GM19239 (cell line): ENCODE measurements around the gene NFIB.
A peak's percentile ranks its signal among the peaks of the same experiment; 100 is the strongest.

Source experiments
- DNase-seq: peaks from one replicate; pipeline ENCODE4 v3.0.0; 2011; ENCODE audit warnings: low spot score; ENCODE audit not compliant: insufficient read length
- FAIRE-seq: peaks from 2 replicates; lab custom pipeline; 2011; peaks lifted over from hg19 to GRCh38; lab: Jason Lieb, UNC

The NFIB gene

DNA sequence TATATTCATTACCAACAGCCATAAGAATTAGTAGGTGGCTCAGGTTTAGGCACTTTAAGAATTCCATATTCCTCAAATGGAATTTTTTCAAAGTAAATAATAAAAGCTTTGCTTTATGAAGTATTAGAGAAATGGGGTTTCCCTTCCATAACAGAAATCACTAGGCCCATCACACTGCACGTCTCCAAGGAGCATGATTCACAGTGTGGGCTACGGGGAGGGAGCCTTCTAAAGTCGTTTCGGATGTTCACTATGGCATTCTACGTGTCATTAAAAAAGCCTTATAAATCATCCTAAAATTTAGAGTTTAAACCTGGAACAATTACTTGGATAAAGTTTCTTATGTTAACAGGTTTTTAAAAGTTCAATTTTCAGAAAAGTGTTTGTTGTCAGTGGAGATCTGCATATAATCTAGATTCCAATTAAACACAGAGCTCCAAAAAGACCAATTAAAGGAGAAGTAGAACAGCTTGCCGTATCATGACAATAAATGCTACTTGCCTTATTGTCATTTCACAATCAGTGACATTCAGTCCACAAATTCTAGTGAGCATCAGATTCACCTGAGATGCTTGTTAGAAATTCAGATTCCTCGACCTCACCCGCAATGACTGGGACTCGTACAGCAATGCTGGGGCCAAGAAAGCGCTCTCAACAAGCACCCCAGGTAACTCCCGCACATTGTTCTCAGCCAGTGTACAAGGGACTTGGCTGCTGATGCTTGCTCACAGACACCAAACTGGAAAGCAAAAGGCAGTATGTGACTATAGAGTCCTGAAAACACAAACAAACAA, 115.7 kb downstream of the NFIB start:
- DNase-seq (no peak), FAIRE-seq (no peak)

DNA sequence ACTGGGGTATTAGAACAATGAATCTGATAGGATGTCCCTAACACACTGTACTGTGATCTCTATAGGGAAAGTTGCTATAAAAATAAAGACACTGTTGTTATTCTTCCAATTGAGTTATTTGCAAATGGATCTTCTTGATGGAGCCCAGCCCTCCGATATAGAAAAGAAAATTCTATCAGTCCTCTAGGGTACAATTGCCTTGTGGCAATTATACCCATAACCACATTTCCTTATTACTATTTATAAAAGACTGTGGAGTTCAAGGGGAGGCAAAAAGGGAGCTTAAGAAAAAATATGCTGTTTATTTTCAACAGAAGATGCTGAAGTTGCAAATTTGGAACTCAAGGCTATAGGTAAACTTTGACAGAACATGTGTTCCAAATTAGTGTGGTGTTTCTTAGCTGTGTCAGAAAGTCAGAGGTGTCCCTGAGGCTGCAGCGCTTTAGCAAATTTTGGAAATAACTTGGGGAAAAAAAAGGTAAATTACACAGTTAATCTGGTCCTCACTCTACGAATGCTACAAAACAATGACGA, 116.5 kb downstream of the NFIB start:
- DNase-seq, result no peak
- no peak for FAIRE-seq

DNA sequence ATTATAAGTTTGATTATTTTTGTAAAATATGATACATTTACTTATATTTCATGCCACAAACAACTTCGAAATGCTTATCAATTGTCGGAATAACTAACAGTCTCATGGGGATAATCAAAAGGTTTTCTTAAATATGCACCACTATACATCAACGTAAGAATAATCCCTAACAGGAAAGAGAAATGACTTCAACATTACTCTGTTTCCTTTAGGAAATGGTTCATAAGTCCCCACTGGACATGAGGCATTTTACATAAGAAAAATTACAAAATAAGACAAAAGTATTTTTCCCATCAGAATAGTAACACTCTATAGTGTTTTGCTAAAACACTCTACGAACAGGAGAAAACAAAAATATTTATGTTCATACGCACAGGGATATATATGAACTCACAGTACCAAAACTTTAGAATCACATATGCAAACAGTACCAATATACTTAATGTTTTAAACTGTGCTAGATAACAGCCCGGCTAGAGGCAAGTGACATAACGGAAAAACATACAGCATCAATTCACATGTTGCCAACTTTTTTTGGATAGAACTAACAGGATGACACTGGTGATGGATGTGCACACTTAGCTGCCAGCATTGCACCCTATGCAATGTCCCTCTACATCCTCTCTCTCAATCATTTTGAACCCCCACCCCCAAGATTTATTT, 120.5 kb downstream of the NFIB start:
- DNase-seq, result no peak
- no peak for FAIRE-seq

- DNase-seq (no peak), FAIRE-seq (no peak)
These were observed 121.4 kb downstream of the NFIB start for GRCh38 chr9:14192556-14192955.

GRCh38 chr9:14191512-14191911, 122.4 kb downstream of the NFIB start:
- no peak for DNase-seq
- FAIRE-seq, result no peak

- FAIRE-seq (no peak), DNase-seq (no peak)
These were observed 123.7 kb downstream of the NFIB start for GRCh38 chr9:14190240-14190639.

DNA sequence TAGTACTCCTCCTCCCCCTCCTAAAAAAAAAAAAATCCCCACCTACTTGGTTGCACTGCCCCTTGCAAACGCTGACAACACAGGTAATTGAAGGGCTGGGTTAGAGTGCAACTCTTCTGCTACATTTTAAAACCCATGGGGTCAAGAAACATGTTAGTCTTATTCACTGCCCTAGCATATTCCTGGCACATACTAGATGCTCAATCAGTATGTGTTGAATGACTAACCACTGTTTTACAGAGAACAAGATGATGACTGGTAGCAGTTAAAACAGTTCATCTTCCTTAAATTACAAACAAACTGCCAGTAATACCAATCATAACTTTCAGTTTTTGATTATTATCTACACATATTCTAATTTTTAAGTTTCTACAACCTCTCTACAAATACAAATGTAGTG, 124.4 kb downstream of the NFIB start:
- FAIRE-seq (no peak), DNase-seq (no peak)

GRCh38 chr9:14189146-14189545, 124.8 kb downstream of the NFIB start:
- DNase-seq (no peak), FAIRE-seq (no peak)

GRCh38 chr9:14188538-14188937, 125.4 kb downstream of the NFIB start:
- no peak for FAIRE-seq
- DNase-seq, result no peak

DNA sequence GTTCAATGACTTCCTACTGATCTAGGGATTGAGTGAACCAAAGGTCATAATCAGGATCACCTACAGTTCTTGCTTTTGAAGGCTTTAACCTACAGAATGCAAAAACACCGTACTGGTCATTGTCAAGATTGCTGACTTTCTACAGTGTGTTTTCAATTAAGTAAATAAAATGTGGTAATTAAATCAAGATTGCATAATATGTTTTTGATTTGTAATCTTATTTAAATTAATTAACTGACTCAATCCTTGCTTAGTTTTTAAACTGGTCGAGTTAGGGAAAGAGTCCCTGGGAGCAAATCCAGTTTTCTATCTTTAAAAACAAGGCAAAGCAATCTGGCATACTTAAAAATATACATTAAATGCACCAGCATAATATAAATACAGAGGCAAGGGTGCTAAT, 125.9 kb downstream of the NFIB start:
- DNase-seq (no peak), FAIRE-seq (no peak)

DNA sequence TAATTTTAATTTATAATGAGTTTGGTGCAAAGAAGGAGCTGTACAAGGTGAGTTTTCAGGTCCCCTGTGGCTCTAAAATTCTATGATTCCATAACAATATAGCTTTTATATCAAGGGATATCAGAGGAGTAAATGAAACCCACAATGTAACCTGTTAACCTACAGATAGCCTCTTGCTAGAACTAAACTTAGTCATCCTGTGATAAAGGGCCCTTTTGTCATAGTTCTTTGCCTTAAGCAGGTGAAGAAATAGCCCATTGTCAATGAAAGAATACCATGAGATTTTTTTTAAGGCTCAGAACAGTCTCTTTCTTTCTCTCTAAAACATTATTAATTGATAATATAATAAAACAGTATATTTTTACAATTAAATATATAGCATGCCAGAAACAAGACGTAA, 127.8 kb downstream of the NFIB start:
- no peak for FAIRE-seq

DNA sequence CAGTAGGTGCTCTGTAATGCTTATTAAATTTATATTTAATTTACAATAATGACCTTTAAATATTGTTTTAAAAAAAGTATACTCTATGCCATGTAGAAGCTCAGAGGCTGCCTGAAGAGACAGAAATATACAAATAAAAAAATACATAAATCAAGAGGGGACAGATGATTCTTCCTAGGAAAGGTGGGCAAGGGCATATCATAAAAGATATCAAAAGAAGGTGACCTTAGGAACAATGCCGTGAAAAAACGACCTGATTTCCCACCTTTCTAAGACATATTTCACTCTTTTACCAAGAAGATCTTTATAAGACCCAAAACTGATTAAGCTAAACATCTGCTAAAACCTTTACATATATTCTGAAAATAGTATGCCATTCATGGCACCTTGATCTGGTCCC, 128.9 kb downstream of the NFIB start:
- FAIRE-seq, result no peak
- no peak for DNase-seq

More for the DNA sequence above, 127.8 kb downstream of the NFIB start:
- no peak for DNase-seq

GRCh38 chr9:14183001-14183400, 130.9 kb downstream of the NFIB start:
- no peak for DNase-seq
- no peak for FAIRE-seq

DNA sequence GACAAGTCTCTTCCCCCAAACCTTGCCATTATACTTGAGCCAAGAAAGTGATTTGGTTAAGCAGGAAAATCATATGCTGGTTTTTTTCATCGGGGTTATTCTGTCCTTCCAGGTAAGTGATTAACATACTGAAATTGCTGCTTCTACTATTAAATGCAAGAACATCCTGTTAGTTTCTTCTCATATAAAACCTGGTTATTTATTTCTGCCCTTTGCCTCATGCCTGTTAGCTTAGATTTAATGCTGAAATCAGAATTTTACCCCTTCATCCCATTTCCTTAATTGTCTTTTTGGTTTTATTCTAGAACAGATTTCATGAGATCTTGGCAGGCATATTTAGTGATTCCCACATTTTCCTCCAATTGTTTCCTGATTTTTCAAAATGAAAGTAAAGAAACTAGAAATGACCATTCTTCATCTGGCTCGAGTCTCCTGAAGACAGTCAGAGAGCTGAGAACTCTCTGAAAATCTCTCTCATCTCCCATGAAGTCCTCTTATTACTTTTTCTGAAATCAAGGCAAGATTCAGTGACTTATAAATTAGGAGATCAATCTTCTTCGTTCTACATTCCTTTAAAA, 132.9 kb downstream of the NFIB start:
- FAIRE-seq (no peak), DNase-seq (no peak)

- FAIRE-seq, result no peak
- no peak for DNase-seq
These were observed 133.6 kb downstream of the NFIB start for GRCh38 chr9:14180093-14180959.

DNA sequence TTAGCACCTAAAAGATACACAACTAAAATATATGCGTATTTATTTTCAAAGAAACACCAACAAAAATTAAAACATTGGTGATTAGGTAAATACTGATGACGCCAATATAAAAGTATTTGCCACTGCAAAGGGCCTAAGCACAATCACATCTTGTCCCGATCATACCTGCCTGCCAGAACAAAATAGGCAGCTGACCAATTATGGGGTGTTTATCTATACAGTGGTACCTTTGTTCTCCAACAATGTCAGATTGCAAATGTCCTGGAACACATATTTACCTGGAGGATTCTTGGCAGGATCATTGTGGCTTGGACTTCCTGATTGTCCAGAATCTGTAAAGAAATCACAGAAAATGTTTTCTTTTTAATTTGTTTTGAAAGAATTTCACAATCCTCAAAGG, 134.5 kb downstream of the NFIB start:
- FAIRE-seq (no peak), DNase-seq (no peak)

DNA sequence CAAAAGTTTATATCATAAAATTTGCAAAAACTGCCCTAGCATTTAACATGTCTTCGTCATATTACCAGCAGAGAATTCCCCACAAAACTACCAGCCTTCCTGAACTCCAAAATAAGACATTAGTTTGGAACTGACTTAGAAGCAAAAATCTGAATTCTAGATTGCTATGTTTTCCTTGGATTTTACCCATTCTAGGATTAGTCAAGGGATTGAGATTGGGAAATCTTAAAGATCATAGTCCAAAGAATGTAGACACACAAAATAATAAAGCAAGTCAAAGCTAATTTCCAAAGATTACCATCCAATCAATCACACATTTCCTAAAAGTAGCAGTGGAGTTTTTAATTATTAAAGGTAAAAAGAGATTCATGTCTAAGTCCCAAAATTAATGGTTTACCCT, 138.2 kb downstream of the NFIB start:
- no peak for DNase-seq
- peak; percentile 39 for FAIRE-seq

DNA sequence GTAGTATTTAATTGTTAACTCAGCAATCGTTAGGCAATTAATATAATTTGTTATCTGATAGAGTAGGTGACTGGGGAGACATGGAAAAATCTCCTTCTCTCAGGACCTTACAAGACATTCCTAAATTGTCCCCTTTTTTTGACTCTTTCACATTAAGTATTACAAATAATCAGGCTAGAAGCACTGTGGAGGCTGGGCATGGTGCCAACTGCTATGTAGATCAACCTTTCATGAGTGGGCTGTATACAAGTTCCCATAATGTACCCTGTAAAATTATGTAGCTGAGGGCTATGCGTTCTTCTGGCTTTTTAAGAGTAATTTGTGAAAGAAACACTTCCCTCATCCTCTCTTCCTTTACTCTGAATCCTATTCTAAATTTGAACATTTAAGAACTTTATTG, 140.2 kb downstream of the NFIB start:
- no peak for DNase-seq
- no peak for FAIRE-seq

- DNase-seq (no peak), FAIRE-seq (no peak)
These were observed 142.9 kb downstream of the NFIB start for GRCh38 chr9:14170973-14171596.

DNA sequence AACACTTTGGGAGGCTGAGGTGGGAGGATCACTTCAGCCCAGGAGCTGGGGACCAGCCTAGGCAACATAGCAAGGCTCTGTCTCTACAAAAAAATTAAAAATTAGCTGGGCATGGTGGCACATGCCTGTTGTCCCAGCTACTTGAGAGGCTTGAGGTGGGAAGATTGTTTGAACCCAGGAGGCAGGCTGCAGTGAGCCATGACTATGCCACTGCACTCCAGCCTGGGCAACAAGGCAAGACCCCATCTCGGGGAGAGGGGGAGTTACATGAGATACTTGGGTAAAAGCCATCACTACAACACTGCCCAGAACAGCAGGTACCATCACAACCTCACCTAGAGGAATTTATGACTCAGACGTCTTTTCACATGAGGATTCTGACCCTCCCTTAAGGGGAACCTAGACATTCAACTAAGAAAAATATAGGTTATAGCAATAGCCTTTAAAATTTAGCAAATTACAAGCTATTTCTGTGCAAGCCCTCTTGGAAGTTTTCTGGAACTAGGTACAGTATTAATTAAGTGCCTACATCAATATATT, 143.5 kb downstream of the NFIB start:
- DNase-seq (no peak), FAIRE-seq (no peak)
